Astrocyte (in vitro differentiated cells and primary cell): Measurements from ENCODE around the gene TNFRSF21. TPM values are rescaled to one million over a fixed set of nuclear protein-coding genes. Genes with fewer than 3 reads are reported as not detected.

ENCODE experiments used
- DNase-seq: peaks from one replicate; pipeline ENCODE4 v3.0.0-alpha.2; 2010; ENCODE audit warnings: low read depth
- FAIRE-seq: peaks from 2 replicates; lab custom pipeline; 2011; peaks lifted over from hg19 to GRCh38; lab: Jason Lieb, UNC
- H2AFZ ChIP-seq: 2 replicates; pipeline ENCODE4 v1.6.0; 2012; ENCODE audit warnings: low read depth, low read length, inconsistent platforms
- H3K27ac ChIP-seq: 2 replicates; pipeline ENCODE4 v1.5.1; 2011; ENCODE audit warnings: low read depth, low read length, inconsistent platforms
- H3K27me3 ChIP-seq: 2 replicates; pipeline ENCODE4 v1.6.0; 2011; ENCODE audit warnings: low read length, inconsistent platforms; ENCODE audit not compliant: insufficient read depth
- H3K36me3 ChIP-seq: 2 replicates; pipeline ENCODE4 v1.5.1; 2011; ENCODE audit warnings: low read length, inconsistent platforms; ENCODE audit not compliant: insufficient read depth
- H3K4me1 ChIP-seq: 2 replicates; pipeline ENCODE4 v1.5.1; 2011; ENCODE audit warnings: low read length, inconsistent platforms; ENCODE audit not compliant: insufficient read depth
- H3K4me2 ChIP-seq: 2 replicates; pipeline ENCODE4 v1.6.0; 2012; ENCODE audit warnings: low read length, inconsistent platforms
- H3K4me3 ChIP-seq: 2 replicates; pipeline ENCODE4 v1.5.1; 2011; ENCODE audit warnings: low read depth, mild to moderate bottlenecking, low read length, inconsistent platforms; ENCODE audit not compliant: insufficient read depth
- H3K79me2 ChIP-seq: 2 replicates; pipeline ENCODE4 v1.6.0; 2012; ENCODE audit warnings: mild to moderate bottlenecking, low read length, inconsistent platforms; ENCODE audit not compliant: insufficient read depth
- H3K9ac ChIP-seq: 2 replicates; pipeline ENCODE4 v1.6.0; 2012; ENCODE audit warnings: mild to moderate bottlenecking, low read length, inconsistent platforms
- H3K9me3 ChIP-seq: 2 replicates; pipeline ENCODE4 v1.5.1; 2012; ENCODE audit warnings: low read depth, mild to moderate bottlenecking, low read length, inconsistent platforms; ENCODE audit not compliant: insufficient read depth
- H4K20me1 ChIP-seq: 2 replicates; pipeline ENCODE4 v1.6.0; 2012; ENCODE audit warnings: low read length, inconsistent platforms; ENCODE audit not compliant: insufficient read depth
- H3K27ac Mint-ChIP-seq: one replicate; pipeline ENCODE4 v1.8.0; 2021; ENCODE audit warnings: mild to moderate bottlenecking, mixed read lengths; ENCODE audit not compliant: unreplicated experiment
- H3K27me3 Mint-ChIP-seq: one replicate; pipeline ENCODE4 v1.8.0; 2021; ENCODE audit warnings: low read depth, mixed read lengths; ENCODE audit not compliant: unreplicated experiment
- H3K36me3 Mint-ChIP-seq: one replicate; pipeline ENCODE4 v1.8.0; 2021; ENCODE audit warnings: low read depth, mixed read lengths; ENCODE audit not compliant: unreplicated experiment
- H3K4me1 Mint-ChIP-seq: one replicate; pipeline ENCODE4 v1.8.0; 2021; ENCODE audit warnings: low read depth, mixed read lengths; ENCODE audit not compliant: unreplicated experiment
- H3K4me3 Mint-ChIP-seq: one replicate; pipeline ENCODE4 v1.8.0; 2021; ENCODE audit warnings: mild to moderate bottlenecking, moderate library complexity, mixed read lengths; ENCODE audit not compliant: unreplicated experiment
- H3K9me3 Mint-ChIP-seq: one replicate; pipeline ENCODE4 v1.8.0; 2021; ENCODE audit warnings: mild to moderate bottlenecking, mixed read lengths; ENCODE audit not compliant: unreplicated experiment
- CTCF ChIP-seq: IDR thresholded peaks from 2 replicates; pipeline ENCODE4 v1.5.1; 2011; ENCODE audit warnings: low read depth, mild to moderate bottlenecking, inconsistent platforms, low read length, moderate library complexity; ENCODE audit not compliant: insufficient read depth
- EZH2 ChIP-seq: IDR thresholded peaks from 2 replicates; pipeline ENCODE4 v1.6.1; 2012; ENCODE audit warnings: mild to moderate bottlenecking, low read length, inconsistent platforms; ENCODE audit not compliant: insufficient read depth
- total RNA-seq: library from RNA; stranded (reverse); gene quantifications from 2 replicates; pipeline ENCODE4 v1.2.1, GENCODE V29; 2021

Gene TNFRSF21
- total RNA-seq, 1 donor from 2014 or later: 244 TPM

DNA sequence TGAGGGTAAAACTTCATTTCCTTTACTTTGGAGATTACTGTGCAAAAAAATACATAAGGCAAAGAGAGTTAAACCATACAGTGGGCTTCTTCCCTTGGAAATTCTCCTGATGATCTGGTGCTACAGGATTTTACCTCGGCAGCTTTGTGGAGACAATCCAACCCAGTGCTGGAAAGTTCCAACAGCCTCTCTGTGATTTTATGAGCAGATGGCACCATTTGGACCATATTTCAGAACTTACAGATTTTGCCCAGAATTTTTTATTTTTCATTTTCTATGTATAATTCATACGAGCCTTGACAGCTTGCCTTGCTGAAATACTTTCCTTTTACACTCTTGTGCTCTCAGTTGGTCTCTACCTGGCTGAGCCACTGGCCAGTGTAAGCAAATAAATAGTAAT, 43.3 kb upstream of the TNFRSF21 start:
- Mint-ChIP-seq H3K4me1 (no peaks in the 10 kb centered on the region), H3K27me3 (peaks cover 2% of the 10 kb centered on the region), H3K9me3 (peaks cover 5% of the 10 kb centered on the region), H3K4me3 (no peak overlapping the region), H3K27ac (no peak overlapping the region), H3K36me3 (no peaks in the 10 kb centered on the region)
- DNase-seq (no peak), FAIRE-seq (no peak)
- H2AFZ ChIP-seq: no peak overlapping the region
- H3K9ac ChIP-seq: no peak overlapping the region
- no peaks in the 10 kb centered on the region for H3K79me2 ChIP-seq
- TF ChIP-seq EZH2 (no peak), CTCF (no peak)
- no peaks in the 10 kb centered on the region for H3K9me3 ChIP-seq
- H3K4me2 ChIP-seq: no peak overlapping the region
- no peak overlapping the region for H3K27ac ChIP-seq
- no peak overlapping the region for H3K4me3 ChIP-seq
- peaks cover 2% of the 10 kb centered on the region for H3K27me3 ChIP-seq
- H3K36me3 ChIP-seq: no peaks in the 10 kb centered on the region
- H4K20me1 ChIP-seq: no peaks in the 10 kb centered on the region
- H3K4me1 ChIP-seq: no peaks in the 10 kb centered on the region

DNA sequence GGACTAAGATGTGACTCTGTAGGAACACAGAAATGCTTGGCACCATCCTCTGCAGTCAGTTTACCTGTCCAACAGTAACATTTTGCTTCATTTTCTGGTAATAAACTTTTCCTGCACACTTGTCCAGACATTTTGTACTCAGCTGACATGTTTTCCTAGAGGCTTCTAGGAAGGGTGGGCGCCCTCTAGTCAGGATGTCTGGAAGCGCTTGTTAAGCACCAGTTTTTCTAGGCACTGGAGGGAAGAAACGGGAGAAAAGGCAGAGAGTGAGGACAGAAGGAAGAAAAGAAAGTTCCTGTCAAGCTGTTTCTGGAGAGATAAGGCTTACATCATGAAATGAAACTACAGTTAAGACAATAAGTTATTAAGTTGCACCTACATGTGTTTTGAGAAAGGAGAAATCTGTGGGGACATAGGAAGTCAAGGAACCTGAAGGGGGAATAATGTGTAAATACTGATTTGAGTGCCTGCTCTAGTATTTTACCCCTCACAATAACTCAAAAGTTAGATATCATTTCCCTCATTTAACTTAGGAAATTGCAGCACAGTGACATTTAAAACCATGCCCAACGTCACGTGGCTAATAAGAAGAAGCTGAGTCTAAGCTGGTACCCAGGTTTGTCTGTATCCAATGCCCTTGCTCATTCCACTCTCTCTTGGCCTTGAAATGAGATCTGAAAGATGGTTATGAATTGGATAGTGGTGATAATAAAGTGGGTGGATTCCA, 42.7 kb upstream of the TNFRSF21 start:
- Histone ChIP-seq H3K9ac (no peak overlapping the region), H2AFZ (no peak overlapping the region), H4K20me1 (no peaks in the 10 kb centered on the region), H3K4me1 (no peaks in the 10 kb centered on the region), H3K4me3 (no peak overlapping the region), H3K4me2 (no peak overlapping the region), H3K27ac (no peak overlapping the region), H3K9me3 (no peaks in the 10 kb centered on the region), H3K79me2 (no peaks in the 10 kb centered on the region), H3K27me3 (peaks cover 1% of the 10 kb centered on the region), H3K36me3 (no peaks in the 10 kb centered on the region)
- DNase-seq (no peak), FAIRE-seq (no peak)
- no peak for TF ChIP-seq CTCF
- no peak for TF ChIP-seq EZH2
- Mint-ChIP-seq H3K27ac (no peak overlapping the region), H3K36me3 (no peaks in the 10 kb centered on the region), H3K9me3 (peaks cover 5% of the 10 kb centered on the region), H3K27me3 (peaks cover 2% of the 10 kb centered on the region), H3K4me3 (no peak overlapping the region), H3K4me1 (no peaks in the 10 kb centered on the region)

DNA sequence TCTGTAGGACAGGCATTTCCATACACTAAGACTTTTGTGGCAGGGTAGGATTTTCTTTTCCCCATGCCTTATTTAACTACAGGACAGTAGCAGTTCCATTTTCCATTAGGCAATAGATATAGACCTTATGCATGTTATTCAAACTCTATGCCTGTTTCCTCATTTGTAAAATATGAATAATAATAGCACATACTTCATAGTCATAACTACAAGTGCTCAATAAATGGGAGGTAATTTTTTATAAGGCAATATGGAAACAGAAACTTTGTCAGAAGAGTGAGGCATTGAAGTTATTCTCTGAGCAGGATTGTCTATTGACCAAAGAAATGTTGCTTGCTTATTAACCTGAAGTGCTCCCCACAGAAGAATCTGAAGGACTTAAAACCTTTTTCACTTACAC, 41.9 kb upstream of the TNFRSF21 start:
- Mint-ChIP-seq H3K27ac (no peak overlapping the region), H3K27me3 (peaks cover 7% of the 10 kb centered on the region), H3K36me3 (no peaks in the 10 kb centered on the region), H3K9me3 (peaks cover 5% of the 10 kb centered on the region), H3K4me3 (no peak overlapping the region), H3K4me1 (no peaks in the 10 kb centered on the region)
- FAIRE-seq (no peak), DNase-seq (no peak)
- H3K4me3 ChIP-seq: no peak overlapping the region
- H2AFZ ChIP-seq: no peak overlapping the region
- no peaks in the 10 kb centered on the region for H4K20me1 ChIP-seq
- no peaks in the 10 kb centered on the region for H3K36me3 ChIP-seq
- H3K4me1 ChIP-seq: no peaks in the 10 kb centered on the region
- TF ChIP-seq EZH2: no peak
- no peak for TF ChIP-seq CTCF
- no peaks in the 10 kb centered on the region for H3K27me3 ChIP-seq
- H3K27ac ChIP-seq: no peak overlapping the region
- H3K79me2 ChIP-seq: no peaks in the 10 kb centered on the region
- no peak overlapping the region for H3K4me2 ChIP-seq
- H3K9me3 ChIP-seq: no peaks in the 10 kb centered on the region
- H3K9ac ChIP-seq: no peak overlapping the region
